ENCODE measurements around the gene PCSK5.

DNA sequence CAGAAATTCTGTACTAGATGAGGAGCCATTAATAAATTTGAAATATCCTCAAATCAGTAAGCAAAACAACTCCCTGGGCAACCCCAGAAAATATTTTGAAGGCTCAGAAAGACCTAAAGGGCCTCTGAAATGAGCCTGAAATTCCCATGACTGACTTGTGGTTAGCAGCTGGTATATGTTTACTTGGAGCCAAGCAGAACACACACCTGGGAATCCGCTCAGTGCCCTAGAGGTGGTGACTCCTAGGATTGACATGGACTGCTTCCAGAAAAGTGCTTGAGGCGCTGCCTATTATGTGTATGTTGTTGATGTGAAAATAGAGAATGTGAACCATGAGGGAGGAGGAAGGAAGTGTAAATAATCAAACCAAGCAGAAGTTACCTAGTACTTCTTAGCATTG lies 489.0 kb downstream of the PCSK5 start:
- TF ChIP-seq, protein P1, sequence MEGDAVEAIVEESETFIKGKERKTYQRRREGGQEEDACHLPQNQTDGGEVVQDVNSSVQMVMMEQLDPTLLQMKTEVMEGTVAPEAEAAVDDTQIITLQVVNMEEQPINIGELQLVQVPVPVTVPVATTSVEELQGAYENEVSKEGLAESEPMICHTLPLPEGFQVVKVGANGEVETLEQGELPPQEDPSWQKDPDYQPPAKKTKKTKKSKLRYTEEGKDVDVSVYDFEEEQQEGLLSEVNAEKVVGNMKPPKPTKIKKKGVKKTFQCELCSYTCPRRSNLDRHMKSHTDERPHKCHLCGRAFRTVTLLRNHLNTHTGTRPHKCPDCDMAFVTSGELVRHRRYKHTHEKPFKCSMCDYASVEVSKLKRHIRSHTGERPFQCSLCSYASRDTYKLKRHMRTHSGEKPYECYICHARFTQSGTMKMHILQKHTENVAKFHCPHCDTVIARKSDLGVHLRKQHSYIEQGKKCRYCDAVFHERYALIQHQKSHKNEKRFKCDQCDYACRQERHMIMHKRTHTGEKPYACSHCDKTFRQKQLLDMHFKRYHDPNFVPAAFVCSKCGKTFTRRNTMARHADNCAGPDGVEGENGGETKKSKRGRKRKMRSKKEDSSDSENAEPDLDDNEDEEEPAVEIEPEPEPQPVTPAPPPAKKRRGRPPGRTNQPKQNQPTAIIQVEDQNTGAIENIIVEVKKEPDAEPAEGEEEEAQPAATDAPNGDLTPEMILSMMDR (IDR thresholded peaks at IDR 0.05) = no peak
- TF ChIP-seq EZH2 (IDR thresholded peaks at IDR 0.05; ENCODE audit: borderline replicate concordance, insufficient read depth, low read depth, low read length, poor library complexity, severe bottlenecking) = no peak
